Neural cell (in vitro differentiated cells): ENCODE data around the gene MGAT5B.
"Not testable (repeated sequence)": the region's sequence is repeated elsewhere in the genome, so short reads cannot be mapped to it uniquely, and the experiment has no call there.

Source experiments
- CTCF ChIP-seq: fragments of 450-650 bp; IDR thresholded peaks from 2 replicates; pipeline ENCODE4 v1.5.1; 2014; ENCODE audit warnings: antibody characterized with exemption, mild to moderate bottlenecking, moderate library complexity; ENCODE audit not compliant: poor library complexity, severe bottlenecking
- EP300 ChIP-seq: fragments of 450-650 bp; conservative IDR thresholded peaks from 2 replicates; pipeline ENCODE4 v1.6.1; 2014; ENCODE audit warnings: antibody characterized with exemption, mild to moderate bottlenecking, moderate library complexity; ENCODE audit not compliant: poor library complexity, severe bottlenecking
- EZH2 ChIP-seq: fragments of 200-600, 300-800 bp; shearing (Covaris generic), sonication (generic); IDR thresholded peaks from 2 replicates; pipeline ENCODE4 v1.6.1; 2014; ENCODE audit warnings: antibody characterized with exemption, low read length, borderline replicate concordance, mild to moderate bottlenecking; ENCODE audit not compliant: insufficient read depth, poor library complexity, severe bottlenecking
- MXI1 ChIP-seq: fragments of 450-650 bp; conservative IDR thresholded peaks from 2 replicates; pipeline ENCODE4 v1.6.1; 2014; ENCODE audit warnings: antibody characterized with exemption, mild to moderate bottlenecking; ENCODE audit not compliant: poor library complexity, severe bottlenecking
- POLR2AphosphoS5 ChIP-seq: IDR thresholded peaks from 2 replicates; pipeline ENCODE4 v1.6.1; 2012
- RAD21 ChIP-seq: fragments of 450-650 bp; conservative IDR thresholded peaks from 2 replicates; pipeline ENCODE4 v1.6.1; 2014; ENCODE audit warnings: antibody characterized with exemption, mild to moderate bottlenecking, moderate library complexity
- REST ChIP-seq: IDR thresholded peaks from 2 replicates; pipeline ENCODE4 v1.6.1; 2012; ENCODE audit warnings: borderline replicate concordance
- TAF1 ChIP-seq: IDR thresholded peaks from 2 replicates; pipeline ENCODE4 v1.6.1; 2012; ENCODE audit warnings: low read depth

- TF ChIP-seq POLR2AphosphoS5, CTCF, EZH2, MXI1, REST, EP300, TAF1, RAD21: not testable (repeated sequence)
Observed at GRCh38 chr17:76970228-76970627, 102.0 kb downstream of the MGAT5B start.
